Medulla oblongata (tissue), 1 donor: ENCODE results near the gene FLRT2.

Source experiments
- DNase-seq: peaks from one replicate; pipeline ENCODE4 v3.0.0-alpha.2; 2015; ENCODE audit errors: extremely low spot score

The FLRT2 gene

GRCh38 chr14:85564841-85565527 is 35.0 kb downstream of the FLRT2 start:
- DNase-seq, result no peak

- DNase-seq, result no peak
These were observed 35.9 kb downstream of the FLRT2 start for GRCh38 chr14:85565862-85566296.

- no peak for DNase-seq
These were observed 36.7 kb downstream of the FLRT2 start for GRCh38 chr14:85566603-85567002.

GRCh38 chr14:85572011-85572410 is 42.1 kb downstream of the FLRT2 start:
- no peak for DNase-seq

GRCh38 chr14:85572845-85573244 is 42.9 kb downstream of the FLRT2 start:
- no peak for DNase-seq

- no peak for DNase-seq
These were observed 43.5 kb downstream of the FLRT2 start for GRCh38 chr14:85573406-85573805.

GRCh38 chr14:85574853-85575616 is 45.1 kb downstream of the FLRT2 start:
- no peak for DNase-seq

GRCh38 chr14:85575617-85575898 is 45.6 kb downstream of the FLRT2 start:
- DNase-seq, result no peak

GRCh38 chr14:85576218-85576617 is 46.3 kb downstream of the FLRT2 start:
- DNase-seq, result no peak

GRCh38 chr14:85576848-85577542 is 47.1 kb downstream of the FLRT2 start:
- DNase-seq, result no peak

GRCh38 chr14:85577543-85578114 is 47.7 kb downstream of the FLRT2 start:
- DNase-seq, result no peak

- DNase-seq, result no peak
These were observed 48.4 kb downstream of the FLRT2 start for GRCh38 chr14:85578357-85578756.

GRCh38 chr14:85578930-85579329 is 49.0 kb downstream of the FLRT2 start:
- no peak for DNase-seq

- DNase-seq, result no peak
These were observed 50.0 kb downstream of the FLRT2 start for GRCh38 chr14:85579942-85580341.

GRCh38 chr14:85580536-85581140 is 50.7 kb downstream of the FLRT2 start:
- DNase-seq, result no peak

- DNase-seq, result no peak
These were observed 51.7 kb downstream of the FLRT2 start for GRCh38 chr14:85581691-85582090.

- no peak for DNase-seq
These were observed 53.4 kb downstream of the FLRT2 start for GRCh38 chr14:85583380-85583779.

- no peak for DNase-seq
These were observed 54.5 kb downstream of the FLRT2 start for GRCh38 chr14:85584481-85584880.

- no peak for DNase-seq
These were observed 57.3 kb downstream of the FLRT2 start for GRCh38 chr14:85587151-85587711.

- DNase-seq, result no peak
These were observed 60.8 kb downstream of the FLRT2 start for GRCh38 chr14:85590784-85591183.

- no peak for DNase-seq
These were observed 64.3 kb downstream of the FLRT2 start for GRCh38 chr14:85594217-85594616.

- no peak for DNase-seq
These were observed 66.0 kb downstream of the FLRT2 start for GRCh38 chr14:85595981-85596380.
